SK-N-SH (cell line): ENCODE measurements around the gene PATE1. TPM values are rescaled to one million over a fixed set of nuclear protein-coding genes. Genes with fewer than 3 reads are reported as not detected.

Experiments used
- CTCF ChIA-PET: fragments of 300-600, 350-600 bp; formaldehyde crosslinking; extraction: SDS; loops from one replicate; lab custom pipeline; 2021; lab: Yijun Ruan, JAX
- POLR2A ChIA-PET: fragments of 350-600 bp; sonication (Branson Sonifier 250); formaldehyde crosslinking; extraction: SDS; loops from one replicate; lab custom pipeline; 2020; ENCODE audit warnings: antibody characterized with exemption, inconsistent platforms; lab: Yijun Ruan, JAX
- DNase-seq: peaks from one replicate; pipeline ENCODE4 v3.0.0; 2012
- H2AFZ ChIP-seq: fragments of 200-600 bp; sonication (generic); 2 replicates; pipeline ENCODE4 v1.8.1; 2016; ENCODE audit warnings: antibody characterized with exemption, mild to moderate bottlenecking, low read depth
- H3F3A ChIP-seq: fragments of 200-600 bp; sonication (generic); replicated peaks from 2 replicates; pipeline ENCODE3; 2016; ENCODE audit warnings: antibody characterized with exemption, mild to moderate bottlenecking; ENCODE audit not compliant: insufficient read depth
- H3K27ac ChIP-seq, 2 experiments: fragments of 200-500 bp in 1 of 2; fragments of 200-600 bp in 1 of 2; sonication (Bioruptor generic) in 1 of 2; sonication (generic), shearing (Covaris generic) in 1 of 2; 2 replicates each; pipeline versions ENCODE4 v1.5.1 to v1.6.1; 2014 to 2016; ENCODE audit warnings: low read depth in 2 of 2, inconsistent platforms in 1 of 2, low read length in 1 of 2, mild to moderate bottlenecking in 1 of 2, mixed read lengths in 1 of 2
- H3K27me3 ChIP-seq: fragments of 200-600 bp; sonication (generic), shearing (Covaris generic); 2 replicates; pipeline ENCODE4 v1.6.1; 2016; ENCODE audit warnings: mixed run types; ENCODE audit not compliant: insufficient read depth
- H3K36me3 ChIP-seq, 2 experiments: fragments of 200-500 bp in 1 of 2; fragments of 200-600 bp in 1 of 2; sonication (Bioruptor generic) in 1 of 2; sonication (generic) in 1 of 2; replicated peaks in 1 of 2; 2 replicates each; pipeline versions ENCODE3 to v1.5.1; 2014 to 2016; ENCODE audit warnings: low read length in 1 of 2, mild to moderate bottlenecking in 1 of 2; ENCODE audit not compliant: insufficient read depth in 2 of 2, control insufficient read depth in 1 of 2
- H3K4me1 ChIP-seq, 2 experiments: fragments of 200-500 bp in 1 of 2; fragments of 200-600 bp in 1 of 2; sonication (Bioruptor generic) in 1 of 2; sonication (generic), shearing (Covaris generic) in 1 of 2; 2 replicates each; pipeline versions ENCODE4 v1.5.1 to v1.6.1; 2014 to 2016; ENCODE audit warnings: low read depth in 1 of 2, low read length in 1 of 2, mixed run types in 1 of 2; ENCODE audit not compliant: insufficient read depth in 2 of 2, control insufficient read depth in 1 of 2
- H3K4me2 ChIP-seq: fragments of 200-600 bp; sonication (generic), shearing (Covaris generic); 2 replicates; pipeline ENCODE4 v1.6.1; 2017; ENCODE audit warnings: mixed run types
- H3K4me3 ChIP-seq, 2 experiments: fragments of 200-500 bp in 1 of 2; fragments of 200-600 bp in 1 of 2; sonication (Bioruptor generic) in 1 of 2; sonication (generic), shearing (Covaris generic) in 1 of 2; 2 replicates each; pipeline versions ENCODE4 v1.5.1 to v1.8.1; 2014 to 2016; ENCODE audit warnings: low read depth in 2 of 2, inconsistent platforms in 1 of 2, low read length in 1 of 2, mild to moderate bottlenecking in 1 of 2, mixed read lengths in 1 of 2, moderate library complexity in 1 of 2
- H3K79me2 ChIP-seq: fragments of 200-600 bp; sonication (generic); 2 replicates; pipeline ENCODE4 v1.8.1; 2017; ENCODE audit warnings: mild to moderate bottlenecking; ENCODE audit not compliant: insufficient read depth
- H3K9ac ChIP-seq: fragments of 200-600 bp; sonication (generic); 2 replicates; pipeline ENCODE4 v1.6.1; 2017; ENCODE audit warnings: mixed run types
- H3K9me2 ChIP-seq: fragments of 200-600 bp; sonication (generic); 2 replicates; pipeline ENCODE4 v1.6.1; 2017; ENCODE audit warnings: mixed run types
- H3K9me3 ChIP-seq: fragments of 200-600 bp; sonication (generic); 2 replicates; pipeline ENCODE4 v1.6.1; 2017; ENCODE audit warnings: mixed run types, mild to moderate bottlenecking, moderate library complexity
- H4K20me1 ChIP-seq: fragments of 200-600 bp; sonication (generic); 2 replicates; pipeline ENCODE4 v1.6.1; 2017; ENCODE audit warnings: mild to moderate bottlenecking, mixed run types; ENCODE audit not compliant: insufficient read depth
- CHD2 ChIP-seq: fragments of 150-350 bp; IDR thresholded peaks from 2 replicates; pipeline ENCODE4 v1.6.1; 2018; ENCODE audit warnings: low read length; ENCODE audit not compliant: partially characterized antibody
- ELF1 ChIP-seq: IDR thresholded peaks from 2 replicates; pipeline ENCODE4 v1.4.0; 2012
- EZH2phosphoT487 ChIP-seq: fragments of 200-600 bp; sonication (generic); IDR thresholded peaks from 2 replicates; pipeline ENCODE4 v1.6.1; 2017; ENCODE audit warnings: low read depth, mixed run types, mild to moderate bottlenecking, antibody characterized with exemption, moderate library complexity, borderline replicate concordance
- FOXJ3 ChIP-seq: sonication (generic); formaldehyde crosslinking; IDR thresholded peaks from 2 replicates; pipeline ENCODE4 v1.5.1; 2020; ENCODE audit warnings: mild to moderate bottlenecking, missing genetic modification reagents
- GABPA ChIP-seq: IDR thresholded peaks from 2 replicates; pipeline ENCODE4 v1.4.0; 2012; ENCODE audit warnings: low read depth, mild to moderate bottlenecking
- GATA2 ChIP-seq: sonication (generic); formaldehyde crosslinking; IDR thresholded peaks from 2 replicates; pipeline ENCODE4 v1.5.0; 2020; ENCODE audit warnings: mild to moderate bottlenecking, missing genetic modification reagents
- IRF3 ChIP-seq: fragments of 150-350 bp; IDR thresholded peaks from 2 replicates; pipeline ENCODE4 v1.6.1; 2016; ENCODE audit warnings: mild to moderate bottlenecking, low read depth, low read length
- JUND ChIP-seq: IDR thresholded peaks from 2 replicates; pipeline ENCODE4 v1.4.0; 2012
- MAX ChIP-seq: IDR thresholded peaks from 2 replicates; pipeline ENCODE4 v1.4.0; 2012; ENCODE audit warnings: low read depth
- MEF2A ChIP-seq: IDR thresholded peaks from 2 replicates; pipeline ENCODE4 v1.4.0; 2012; ENCODE audit warnings: low read depth, borderline replicate concordance
- MXI1 ChIP-seq: IDR thresholded peaks from 2 replicates; pipeline ENCODE4 v1.6.1; 2012; ENCODE audit warnings: mild to moderate bottlenecking, low read depth, low read length, improper control_type of control experiment
- NRF1 ChIP-seq: IDR thresholded peaks from 2 replicates; pipeline ENCODE4 v1.6.1; 2012; ENCODE audit warnings: low read depth, mild to moderate bottlenecking, low read length
- RAD21 ChIP-seq: IDR thresholded peaks from 2 replicates; pipeline ENCODE4 v1.6.1; 2012; ENCODE audit warnings: mild to moderate bottlenecking, low read length
- TAF1 ChIP-seq: IDR thresholded peaks from 2 replicates; pipeline ENCODE4 v1.6.1; 2012; ENCODE audit warnings: low read depth, mild to moderate bottlenecking, low read length, moderate library complexity, borderline replicate concordance
- TEAD4 ChIP-seq: IDR thresholded peaks from 2 replicates; pipeline ENCODE4 v1.4.0; 2012; ENCODE audit warnings: mild to moderate bottlenecking, borderline replicate concordance; ENCODE audit not compliant: insufficient read depth
- WGBS: methylation state at CpG from one replicate; pipeline ENCODE4 v1.1.6; 2017; ENCODE audit warnings: low lambda C conversion rate; 5-methylcytosine and 5-hydroxymethylcytosine counted together
- polyA plus RNA-seq, 3 experiments: library from polyadenylated mRNA; depleted of rRNA; stranded (reverse); fragments of >200 nt; gene quantifications; 2 replicates each; pipeline ENCODE4 v1.2.3, GENCODE V29; 2012
- TF ChIP-seq, protein P1 (sequence below): IDR thresholded peaks from 2 replicates; pipeline ENCODE4 v1.4.0; 2012; ENCODE audit warnings: low read depth, borderline replicate concordance
- TF ChIP-seq, protein P2 (sequence below): IDR thresholded peaks from 2 replicates; pipeline ENCODE4; 2012
- TF ChIP-seq, protein P3 (sequence below): IDR thresholded peaks from 2 replicates; pipeline ENCODE4 v1.6.1; 2012; ENCODE audit warnings: mild to moderate bottlenecking, low read depth, low read length, moderate library complexity

Gene PATE1
- polyA plus RNA-seq, 1 of the 3 experiments (the other 2 are of a cell fraction), result not detected

DNA sequence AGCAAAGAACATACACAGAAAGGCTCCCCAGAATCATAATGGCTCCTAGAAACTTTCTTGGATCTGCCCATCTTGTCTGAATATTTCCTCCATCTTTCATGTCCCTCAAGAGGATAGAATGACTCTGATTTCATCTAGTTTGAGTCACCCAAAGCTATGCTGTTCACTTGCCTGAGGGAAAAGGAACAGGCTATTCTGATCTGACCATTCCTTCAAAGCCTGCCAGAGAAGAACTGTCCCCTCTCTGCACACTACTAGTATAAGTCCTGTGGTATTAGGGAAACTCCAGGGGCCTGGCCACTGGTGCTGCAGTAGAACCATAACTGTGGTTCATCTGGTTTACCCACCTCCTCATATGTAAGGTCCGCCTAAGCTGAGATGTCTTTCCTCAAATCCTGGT lies 2.4 kb upstream of the PATE1 start:
- no peak overlapping the region for H3K9ac ChIP-seq
- no peak for DNase-seq
- CTCF ChIA-PET, result interaction anchor here (1.8 kb wide), 1 partner anchor 19 kb away, joined by 4 read pairs; no protein-coding TSS in a partner anchor

GRCh38 chr11:125750629-125751028 lies 4.5 kb downstream of the PATE1 start:
- Histone ChIP-seq H3K27ac (no peak overlapping the region), H3K9ac (no peak overlapping the region), H3K79me2 (no peaks in the 10 kb centered on the region), H3K9me3 (no peaks in the 10 kb centered on the region), H4K20me1 (no peaks in the 10 kb centered on the region), H3F3A (no peaks in the 10 kb centered on the region), H3K4me1 (no peaks in the 10 kb centered on the region), H3K9me2 (no peaks in the 10 kb centered on the region), H3K4me2 (no peak overlapping the region), H3K36me3 (no peaks in the 10 kb centered on the region), H2AFZ (no peak overlapping the region), H3K27me3 (peaks cover 15% of the 10 kb centered on the region; the same call in 1 of the 2 replicates), H3K4me3 (no peak overlapping the region)
- POLR2A ChIA-PET, result no interaction called here
- CTCF ChIA-PET, result interaction anchor here (1.1 to 1.3 kb wide), 3 partner anchors 8 to 265 kb away, joined by 3 to 4 read pairs (median 3); no protein-coding TSS in a partner anchor
- WGBS, result 0% methylated on average over 2 of the region's 2 CpGs
- no peak for DNase-seq
- TF ChIP-seq EZH2phosphoT487 (no peak), JUND (no peak), CHD2 (no peak), TEAD4 (no peak), ELF1 (no peak), TAF1 (no peak), MEF2A (no peak), GATA2 (CRISPR knock-in tag) (no peak)
- TF ChIP-seq, protein P1, sequence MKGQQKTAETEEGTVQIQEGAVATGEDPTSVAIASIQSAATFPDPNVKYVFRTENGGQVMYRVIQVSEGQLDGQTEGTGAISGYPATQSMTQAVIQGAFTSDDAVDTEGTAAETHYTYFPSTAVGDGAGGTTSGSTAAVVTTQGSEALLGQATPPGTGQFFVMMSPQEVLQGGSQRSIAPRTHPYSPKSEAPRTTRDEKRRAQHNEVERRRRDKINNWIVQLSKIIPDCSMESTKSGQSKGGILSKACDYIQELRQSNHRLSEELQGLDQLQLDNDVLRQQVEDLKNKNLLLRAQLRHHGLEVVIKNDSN, result no peak
- TF ChIP-seq, protein P2, sequence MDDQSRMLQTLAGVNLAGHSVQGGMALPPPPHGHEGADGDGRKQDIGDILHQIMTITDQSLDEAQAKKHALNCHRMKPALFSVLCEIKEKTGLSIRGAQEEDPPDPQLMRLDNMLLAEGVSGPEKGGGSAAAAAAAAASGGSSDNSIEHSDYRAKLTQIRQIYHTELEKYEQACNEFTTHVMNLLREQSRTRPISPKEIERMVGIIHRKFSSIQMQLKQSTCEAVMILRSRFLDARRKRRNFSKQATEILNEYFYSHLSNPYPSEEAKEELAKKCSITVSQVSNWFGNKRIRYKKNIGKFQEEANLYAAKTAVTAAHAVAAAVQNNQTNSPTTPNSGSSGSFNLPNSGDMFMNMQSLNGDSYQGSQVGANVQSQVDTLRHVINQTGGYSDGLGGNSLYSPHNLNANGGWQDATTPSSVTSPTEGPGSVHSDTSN, result no peak
- TF ChIP-seq, protein P3, sequence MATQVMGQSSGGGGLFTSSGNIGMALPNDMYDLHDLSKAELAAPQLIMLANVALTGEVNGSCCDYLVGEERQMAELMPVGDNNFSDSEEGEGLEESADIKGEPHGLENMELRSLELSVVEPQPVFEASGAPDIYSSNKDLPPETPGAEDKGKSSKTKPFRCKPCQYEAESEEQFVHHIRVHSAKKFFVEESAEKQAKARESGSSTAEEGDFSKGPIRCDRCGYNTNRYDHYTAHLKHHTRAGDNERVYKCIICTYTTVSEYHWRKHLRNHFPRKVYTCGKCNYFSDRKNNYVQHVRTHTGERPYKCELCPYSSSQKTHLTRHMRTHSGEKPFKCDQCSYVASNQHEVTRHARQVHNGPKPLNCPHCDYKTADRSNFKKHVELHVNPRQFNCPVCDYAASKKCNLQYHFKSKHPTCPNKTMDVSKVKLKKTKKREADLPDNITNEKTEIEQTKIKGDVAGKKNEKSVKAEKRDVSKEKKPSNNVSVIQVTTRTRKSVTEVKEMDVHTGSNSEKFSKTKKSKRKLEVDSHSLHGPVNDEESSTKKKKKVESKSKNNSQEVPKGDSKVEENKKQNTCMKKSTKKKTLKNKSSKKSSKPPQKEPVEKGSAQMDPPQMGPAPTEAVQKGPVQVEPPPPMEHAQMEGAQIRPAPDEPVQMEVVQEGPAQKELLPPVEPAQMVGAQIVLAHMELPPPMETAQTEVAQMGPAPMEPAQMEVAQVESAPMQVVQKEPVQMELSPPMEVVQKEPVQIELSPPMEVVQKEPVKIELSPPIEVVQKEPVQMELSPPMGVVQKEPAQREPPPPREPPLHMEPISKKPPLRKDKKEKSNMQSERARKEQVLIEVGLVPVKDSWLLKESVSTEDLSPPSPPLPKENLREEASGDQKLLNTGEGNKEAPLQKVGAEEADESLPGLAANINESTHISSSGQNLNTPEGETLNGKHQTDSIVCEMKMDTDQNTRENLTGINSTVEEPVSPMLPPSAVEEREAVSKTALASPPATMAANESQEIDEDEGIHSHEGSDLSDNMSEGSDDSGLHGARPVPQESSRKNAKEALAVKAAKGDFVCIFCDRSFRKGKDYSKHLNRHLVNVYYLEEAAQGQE, result no peak

More for the DNA sequence above, 2.4 kb upstream of the PATE1 start:
- Histone ChIP-seq H3K4me2 (no peak overlapping the region), H3K4me1 (no peaks in the 10 kb centered on the region), H3K27ac (no peak overlapping the region), H4K20me1 (no peaks in the 10 kb centered on the region), H3F3A (no peaks in the 10 kb centered on the region), H3K27me3 (peaks cover 11% of the 10 kb centered on the region; the same call in 1 of the 2 replicates), H3K36me3 (no peaks in the 10 kb centered on the region), H3K4me3 (no peak overlapping the region), H2AFZ (no peak overlapping the region), H3K79me2 (no peaks in the 10 kb centered on the region), H3K9me2 (no peaks in the 10 kb centered on the region), H3K9me3 (no peaks in the 10 kb centered on the region)
- TF ChIP-seq FOXJ3 (CRISPR knock-in tag) (no peak), GABPA (no peak), MAX (no peak), IRF3 (no peak), NRF1 (no peak), RAD21 (no peak), ELF1 (no peak), MXI1 (no peak), CHD2 (no peak), TAF1 (no peak)
- TF ChIP-seq, protein P1, result no peak
- 23% methylated on average over 1 of the region's 1 CpG for WGBS
- POLR2A ChIA-PET, result no interaction called here
